Stimulated activated naive CD4-positive, alpha-beta T cell (primary cell): ENCODE data around the gene DNAH3.
"Not testable (repeated sequence)": the region's sequence is repeated elsewhere in the genome, so short reads cannot be mapped to it uniquely, and the experiment has no call there.

Experiments
- DNase-seq, 6 experiments: peaks; one replicate each; lab custom pipeline; 2025; lab: John Stamatoyannopoulos, UW

DNAH3 gene

GRCh38 chr16:21120976-21121520 is 29.6 kb downstream of the DNAH3 start:
- DNase-seq = no peak

- DNase-seq = no peak
Observed at GRCh38 chr16:21117567-21117966, 33.1 kb downstream of the DNAH3 start.

- DNase-seq = peak in 1 of 6 experiments; percentile 5
Observed at GRCh38 chr16:21116148-21116693, 34.4 kb downstream of the DNAH3 start.

- not testable (repeated sequence) for DNase-seq
Observed at GRCh38 chr16:21115551-21115950, 35.1 kb downstream of the DNAH3 start.

GRCh38 chr16:21103941-21104860 is 46.4 kb downstream of the DNAH3 start:
- DNase-seq = no peak

GRCh38 chr16:21101631-21102420 is 48.8 kb downstream of the DNAH3 start:
- peak in 2 of 6 experiments; percentile 5 to 8 for DNase-seq

DNA sequence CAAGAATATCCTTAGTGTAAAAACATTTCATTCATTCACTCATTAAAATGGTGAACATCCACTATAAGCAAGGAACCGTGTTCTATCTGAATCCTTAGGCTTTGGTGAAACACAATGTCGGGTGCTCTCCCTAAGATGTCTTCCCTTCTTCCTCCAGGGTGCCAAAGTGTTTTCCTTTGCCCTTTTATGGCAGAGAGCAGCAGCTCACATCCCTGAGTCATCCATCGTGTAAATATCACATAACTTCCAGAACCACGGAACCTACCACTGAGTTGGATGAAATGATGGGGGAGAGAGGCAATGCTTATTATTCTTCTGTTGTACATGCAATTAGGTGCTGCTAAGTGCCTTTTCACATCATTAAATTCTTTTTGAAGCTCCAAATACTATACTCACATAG is 50.2 kb downstream of the DNAH3 start:
- no peak for DNase-seq

- DNase-seq = no peak
Observed at GRCh38 chr16:21097151-21097550, 53.5 kb downstream of the DNAH3 start.

- DNase-seq = not testable (repeated sequence)
Observed at GRCh38 chr16:21094719-21095118, 55.9 kb downstream of the DNAH3 start.

- no peak for DNase-seq
Observed at GRCh38 chr16:21092951-21093350, 57.7 kb downstream of the DNAH3 start.

- no peak for DNase-seq
Observed at GRCh38 chr16:21088646-21089538, 61.8 kb downstream of the DNAH3 start.

GRCh38 chr16:21088143-21088542 is 62.5 kb downstream of the DNAH3 start:
- DNase-seq = no peak

- no peak for DNase-seq
Observed at GRCh38 chr16:21084631-21085225, 65.9 kb downstream of the DNAH3 start.

DNA sequence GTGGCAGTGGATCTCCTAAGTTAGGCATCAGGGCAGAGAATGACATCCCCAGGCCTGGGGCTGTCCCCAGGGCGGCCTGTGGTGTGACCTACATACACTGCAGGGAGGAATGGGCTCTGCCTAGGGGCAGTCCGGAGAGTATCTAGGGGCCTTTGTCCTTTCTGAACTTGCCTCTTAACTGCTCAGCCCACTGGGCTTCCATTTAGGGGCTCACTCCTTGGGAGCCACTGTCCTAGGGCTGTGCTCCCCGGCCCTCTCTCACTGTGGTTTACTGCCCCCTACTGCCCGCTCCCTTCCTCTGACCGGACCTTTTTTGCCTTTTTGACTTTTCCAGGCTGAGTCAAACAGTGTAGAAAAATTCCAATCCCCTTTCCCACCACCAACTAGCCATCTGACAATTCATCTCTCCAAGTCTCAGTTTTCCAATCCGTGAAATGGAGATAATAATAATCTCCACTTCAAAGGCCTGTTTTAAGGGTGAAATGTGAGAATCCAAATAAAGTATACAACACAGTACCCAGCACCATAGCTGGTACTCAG is 66.8 kb downstream of the DNAH3 start:
- peak in 5 of 6 experiments; percentile 3 to 33 (median 23) for DNase-seq

GRCh38 chr16:21081329-21081728 is 69.3 kb downstream of the DNAH3 start:
- DNase-seq = no peak

- no peak for DNase-seq
Observed at GRCh38 chr16:21078563-21078962, 72.1 kb downstream of the DNAH3 start.

- no peak for DNase-seq
Observed at GRCh38 chr16:21076186-21076883, 74.3 kb downstream of the DNAH3 start.

DNA sequence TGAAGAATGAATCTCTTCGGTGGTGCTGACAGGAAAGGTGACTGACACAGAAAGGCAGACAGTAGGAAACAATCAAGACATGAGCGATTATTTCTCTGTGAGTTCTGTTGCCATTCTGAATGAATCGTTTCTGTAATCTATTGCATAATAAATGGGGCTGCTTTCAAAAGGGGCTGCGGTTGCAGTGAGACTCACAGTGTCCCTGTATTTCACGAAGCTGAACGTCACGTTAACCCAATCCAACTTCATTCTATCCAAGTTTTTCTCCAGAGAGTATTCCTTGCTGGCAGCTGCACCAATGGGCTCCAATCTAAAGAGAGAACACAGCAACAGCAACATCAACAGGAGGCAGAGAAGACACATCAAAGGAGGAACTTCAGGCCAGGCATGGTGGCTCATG is 75.4 kb downstream of the DNAH3 start:
- DNase-seq = no peak

GRCh38 chr16:21072976-21073375 is 77.7 kb downstream of the DNAH3 start:
- no peak for DNase-seq

GRCh38 chr16:21071741-21072140 is 78.9 kb downstream of the DNAH3 start:
- no peak for DNase-seq
